Cardiac fibroblast (primary cell): ENCODE data around the gene KRTAP3-2.

ENCODE experiments used
- DNase-seq, 2 donors: peaks; one replicate each; pipeline versions ENCODE4 v3.0.0 to v3.0.0-alpha.2; 2010; ENCODE audit warnings: low read depth in 2 of 2
- H3K4me3 ChIP-seq, 2 donors: replicated peaks in 1 of 2; 1 replicate in 1 of 2; 2 replicates in 1 of 2; pipeline ENCODE4 v1.5.1; 2011; ENCODE audit warnings: low read depth in 2 of 2, low read length in 2 of 2, mild to moderate bottlenecking in 2 of 2, moderate library complexity in 1 of 2
- CTCF ChIP-seq: IDR thresholded peaks from one replicate; pipeline ENCODE4 v1.5.1; 2011; ENCODE audit warnings: low read depth, mild to moderate bottlenecking, low read length, inconsistent platforms

KRTAP3-2 gene

DNA sequence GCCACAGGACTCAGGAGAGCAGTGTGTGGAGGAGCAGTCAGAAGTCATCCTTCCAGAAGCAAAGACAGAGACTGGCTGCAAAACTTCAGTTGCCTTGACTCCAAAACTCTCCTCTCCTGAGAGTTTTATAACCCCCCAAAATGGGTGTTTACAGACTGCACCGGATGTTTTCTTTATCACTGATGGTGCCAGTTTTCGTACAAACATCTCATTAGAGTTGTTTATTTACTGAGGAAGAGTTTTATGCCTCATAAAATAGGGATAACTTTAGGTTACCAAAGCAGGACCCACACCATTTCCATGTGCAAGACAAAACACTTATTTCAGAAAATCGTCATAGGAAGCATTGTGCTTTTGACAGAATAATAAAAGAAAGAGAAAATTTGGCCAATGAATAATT, 15.5 kb downstream of the KRTAP3-2 start, which contains the start of gene KRT40:
Gene KRT40 (minus strand): TSS at position 101 of the 400 bp plus-strand sequence. CDS start 53 bp downstream, at position 48.
- DNase-seq: no peak
- no peak for TF ChIP-seq CTCF
- H3K4me3 ChIP-seq: no peak within 1 kb of the TSS

DNA sequence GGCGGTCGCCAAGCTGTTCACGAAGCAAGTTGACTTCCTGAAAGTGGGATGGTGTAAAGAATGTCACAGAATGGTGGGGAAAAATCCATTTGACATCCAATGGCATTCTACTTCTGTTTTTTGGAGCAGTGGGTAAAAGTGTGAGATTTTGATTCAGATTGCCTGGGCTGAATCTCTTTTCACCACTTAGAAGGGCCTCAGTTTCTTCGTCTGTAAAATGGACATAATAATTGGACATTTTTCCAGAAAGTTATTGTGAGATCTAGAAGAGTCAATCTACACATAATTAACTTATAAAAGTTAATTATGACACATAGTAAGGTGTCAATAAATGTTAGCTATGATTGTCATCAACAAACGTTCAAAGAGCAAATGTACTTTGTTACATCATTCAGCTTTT, 18.6 kb downstream of the KRTAP3-2 start:
- H3K4me3 ChIP-seq: no peak overlapping the region
- DNase-seq: no peak
- TF ChIP-seq CTCF: no peak

GRCh38 chr17:40980596-40980995, 19.1 kb downstream of the KRTAP3-2 start:
- DNase-seq: peak; percentile 6 to 10
- no peak overlapping the region for H3K4me3 ChIP-seq
- no peak for TF ChIP-seq CTCF

GRCh38 chr17:40980117-40980516, 19.6 kb downstream of the KRTAP3-2 start:
- TF ChIP-seq CTCF: no peak
- H3K4me3 ChIP-seq: no peak overlapping the region
- DNase-seq: no peak

DNA sequence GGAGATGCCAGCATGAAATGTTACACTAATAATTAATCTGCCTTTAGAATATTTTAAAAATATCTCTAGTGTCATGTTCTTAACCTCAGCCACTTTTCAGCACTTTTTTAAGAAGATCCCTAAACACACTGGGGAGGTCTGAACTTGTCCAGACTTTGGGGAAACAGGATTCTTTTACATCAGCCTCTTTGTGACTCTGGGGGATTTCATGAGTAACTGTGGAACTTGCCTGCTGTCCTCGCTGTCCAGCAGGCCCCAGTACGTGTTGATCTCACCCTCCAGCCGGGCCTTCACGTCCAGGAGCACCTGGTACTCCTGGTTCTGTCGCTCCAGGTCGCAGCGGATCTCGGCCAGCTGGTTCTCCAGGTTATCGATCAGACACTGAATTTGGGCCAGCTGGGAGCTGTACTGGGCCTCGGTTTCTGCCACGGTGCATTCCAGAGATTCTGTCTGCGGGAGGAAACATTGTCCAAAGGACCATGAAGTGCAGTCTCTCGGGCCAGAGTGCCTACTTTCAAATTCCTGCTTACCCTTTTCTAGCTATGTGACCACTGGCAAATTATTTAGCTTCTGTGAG, 21.0 kb downstream of the KRTAP3-2 start:
- no peak overlapping the region for H3K4me3 ChIP-seq
- TF ChIP-seq CTCF: no peak
- DNase-seq: no peak

GRCh38 chr17:40975516-40975915, 24.2 kb downstream of the KRTAP3-2 start:
- no peak for TF ChIP-seq CTCF
- no peak overlapping the region for H3K4me3 ChIP-seq
- DNase-seq: no peak

DNA sequence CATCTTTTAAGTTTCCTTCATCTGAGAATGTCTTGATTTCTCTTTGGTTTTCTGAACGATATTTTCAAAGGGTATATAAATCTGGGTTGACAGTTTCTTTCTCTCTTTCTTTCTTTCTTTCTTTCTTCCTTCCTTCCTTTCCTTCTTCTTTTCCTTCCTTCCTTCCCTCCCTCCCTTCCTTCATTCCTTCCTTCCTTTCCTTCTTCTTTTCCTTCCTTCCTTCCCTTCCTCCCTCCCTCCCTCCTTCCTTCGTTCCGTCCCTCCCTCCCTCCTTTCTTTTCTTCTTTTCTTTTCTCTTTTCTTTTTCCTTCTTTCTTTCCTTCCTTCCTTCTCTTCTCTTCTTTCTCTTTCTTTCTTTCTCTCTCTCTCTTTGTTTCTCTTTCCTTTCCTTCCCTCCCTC, 25.3 kb downstream of the KRTAP3-2 start:
- DNase-seq: no peak
- no peak for TF ChIP-seq CTCF
- no peak overlapping the region for H3K4me3 ChIP-seq
